Brain microvascular endothelial cell (primary cell): ENCODE results near the gene STRN4.

Experiments
- DNase-seq: peaks from one replicate; pipeline ENCODE4 v3.0.0-alpha.2; 2020
- H3K27ac ChIP-seq: fragments of 250-450 bp; sonication (Bioruptor Pico); 2 replicates; pipeline ENCODE4 v1.5.1; 2020; ENCODE audit warnings: mild to moderate bottlenecking, moderate library complexity
- H3K27me3 ChIP-seq: fragments of 250-450 bp; sonication (Bioruptor Pico); replicated peaks from 2 replicates; pipeline ENCODE4 v1.5.1; 2020; ENCODE audit warnings: mild to moderate bottlenecking
- H3K36me3 ChIP-seq: fragments of 250-450 bp; sonication (Bioruptor Pico); replicated peaks from 2 replicates; pipeline ENCODE4 v1.5.1; 2020; ENCODE audit warnings: mild to moderate bottlenecking
- H3K4me3 ChIP-seq: 2 replicates; pipeline ENCODE4 v1.5.1; 2011; ENCODE audit warnings: low read depth, mild to moderate bottlenecking, control low read depth, low read length, moderate library complexity
- CTCF ChIP-seq: IDR thresholded peaks from 2 replicates; pipeline ENCODE4 v1.5.1; 2011; ENCODE audit warnings: low read depth, mild to moderate bottlenecking, moderate library complexity, low read length, control low read depth, inconsistent platforms; ENCODE audit errors: missing control alignments
- in situ Hi-C: cut with HindIII; loops from 2 replicates; pipeline ENCODE4 v1.10.0; 2017; ENCODE audit warnings: low sequenced_read_pairs, low pct_ligation_motif_present

Gene STRN4

GRCh38 chr19:46689358-46689757 lies 56.9 kb downstream of the STRN4 start:
- DNase-seq = no peak
- TF ChIP-seq CTCF = no peak
- Histone ChIP-seq H3K4me3 (no peak overlapping the region), H3K27ac (no peak overlapping the region), H3K27me3 (no peaks in the 10 kb centered on the region), H3K36me3 (peaks cover 80% of the 10 kb centered on the region)
- in situ Hi-C loops = no loop called here

GRCh38 chr19:46687438-46688145 lies 58.7 kb downstream of the STRN4 start:
- Histone ChIP-seq H3K27me3 (no peaks in the 10 kb centered on the region), H3K4me3 (no peak overlapping the region), H3K27ac (no peak overlapping the region), H3K36me3 (peaks cover 72% of the 10 kb centered on the region)
- no peak for DNase-seq
- in situ Hi-C loops = no loop called here
- no peak for TF ChIP-seq CTCF

- in situ Hi-C loops = no loop called here
Measured at GRCh38 chr19:46685189-46685588, 61.1 kb downstream of the STRN4 start.

GRCh38 chr19:46678110-46678732 lies 68.0 kb downstream of the STRN4 start:
- no peak overlapping the region for H3K4me3 ChIP-seq
- peaks cover 53% of the 10 kb centered on the region for H3K36me3 ChIP-seq
- no peaks in the 10 kb centered on the region for H3K27me3 ChIP-seq
- in situ Hi-C loops = no loop called here
- H3K27ac ChIP-seq = no peak overlapping the region
- DNase-seq = no peak
- TF ChIP-seq CTCF = no peak

More at GRCh38 chr19:46685189-46685588, 61.1 kb downstream of the STRN4 start:
- Histone ChIP-seq H3K4me3 (no peak overlapping the region), H3K27ac (no peak overlapping the region), H3K36me3 (peaks cover 60% of the 10 kb centered on the region), H3K27me3 (no peaks in the 10 kb centered on the region)
- DNase-seq = no peak
- TF ChIP-seq CTCF = no peak

GRCh38 chr19:46674416-46675178 lies 71.7 kb downstream of the STRN4 start:
- DNase-seq = no peak
- H3K4me3 ChIP-seq = no peak overlapping the region
- H3K27ac ChIP-seq = no peak overlapping the region
- H3K27me3 ChIP-seq = no peaks in the 10 kb centered on the region
- peaks cover 48% of the 10 kb centered on the region for H3K36me3 ChIP-seq
- in situ Hi-C loops = no loop called here
- no peak for TF ChIP-seq CTCF
